NCI-H510A treated with DMSO at 0.1 percent for 48 hours (cell line): Measurements from ENCODE around the gene CMC1.

Experiments used
- DNase-seq: peaks from one replicate; lab custom pipeline; 2025; lab: John Stamatoyannopoulos, UW

CMC1 gene

DNA sequence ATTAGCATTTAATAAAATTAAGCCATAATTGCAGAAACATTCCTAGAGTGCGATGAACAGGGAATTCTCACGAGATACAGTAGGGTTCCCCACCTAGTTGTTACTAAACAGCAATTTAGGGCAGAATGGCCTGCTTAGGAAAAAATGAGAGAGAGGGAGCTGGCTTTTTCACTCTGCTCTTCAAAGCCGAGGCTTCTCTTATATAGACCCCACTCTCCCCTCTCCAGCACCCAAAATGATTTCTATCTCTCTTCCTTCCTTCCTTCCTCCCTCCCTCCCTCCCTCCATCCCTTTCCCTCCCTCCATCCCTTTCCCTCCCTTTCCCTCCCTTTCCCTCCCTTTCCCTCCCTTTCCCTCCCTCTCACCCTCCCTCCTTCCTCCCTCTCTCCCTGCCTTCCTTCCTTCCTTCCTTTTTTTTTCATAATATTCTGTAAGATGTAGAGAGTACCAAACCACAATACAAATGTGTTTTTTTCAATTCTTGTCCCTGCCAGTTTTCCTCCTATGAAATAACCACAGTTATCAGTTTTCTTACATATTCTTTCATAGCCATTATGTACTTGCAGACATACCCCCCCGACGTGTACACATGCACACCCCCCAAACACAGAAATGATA is 59.0 kb downstream of the CMC1 start:
- no peak for DNase-seq

DNA sequence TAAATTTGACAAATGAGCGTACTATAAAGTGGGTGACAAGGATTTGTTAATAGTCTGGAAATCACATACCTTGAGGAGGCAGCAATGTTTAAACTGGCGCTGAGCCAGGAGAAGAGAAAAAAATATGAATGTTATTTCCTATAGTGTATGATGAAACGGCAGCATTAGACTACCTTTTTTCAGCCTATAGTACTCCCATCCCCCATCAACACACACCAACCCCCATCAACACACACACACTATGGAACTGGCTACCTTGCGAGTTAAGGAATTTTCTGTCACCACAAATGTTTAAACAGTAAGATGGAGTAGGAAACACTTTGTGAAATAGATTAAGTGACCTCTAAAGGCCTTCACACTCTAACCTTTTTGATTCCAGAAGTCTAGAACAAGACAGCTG is 60.3 kb downstream of the CMC1 start:
- no peak for DNase-seq

DNA sequence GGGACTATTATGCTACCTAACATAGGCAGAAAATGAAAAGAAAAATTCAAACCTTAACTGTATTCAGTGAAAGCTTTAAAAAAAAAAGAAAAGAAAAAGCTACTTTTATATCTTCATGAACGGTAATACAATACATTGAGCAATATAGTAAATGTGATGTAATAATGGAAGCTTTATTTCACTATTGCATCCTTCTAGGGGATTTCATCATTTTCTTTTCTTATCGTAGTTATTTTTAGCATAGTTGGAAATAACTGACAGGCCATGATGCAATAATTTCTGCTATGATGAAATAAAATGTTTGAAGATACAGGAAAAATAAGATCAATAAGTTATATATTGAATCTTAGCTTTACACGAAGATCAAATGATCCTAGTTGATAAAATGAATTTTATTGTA is 66.8 kb downstream of the CMC1 start:
- DNase-seq, result no peak

DNA sequence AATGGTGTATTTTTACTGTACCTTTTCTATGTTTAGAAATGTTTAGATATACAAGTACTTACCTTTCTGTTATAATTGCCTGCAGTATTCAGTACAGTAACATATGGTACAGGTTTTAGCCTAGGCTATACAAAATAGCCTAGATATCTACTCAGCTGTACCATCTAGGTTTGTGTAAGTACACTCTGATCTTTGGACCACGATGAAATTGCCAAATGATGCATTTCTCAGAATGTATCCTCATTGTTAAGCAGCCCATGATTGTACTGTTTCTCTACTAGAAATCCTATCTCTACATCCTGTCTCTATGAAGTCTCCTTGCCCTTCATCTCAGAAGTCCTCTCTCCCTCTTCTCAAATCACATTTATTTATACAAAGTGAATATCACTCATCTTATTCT is 74.3 kb downstream of the CMC1 start:
- DNase-seq, result no peak

DNA sequence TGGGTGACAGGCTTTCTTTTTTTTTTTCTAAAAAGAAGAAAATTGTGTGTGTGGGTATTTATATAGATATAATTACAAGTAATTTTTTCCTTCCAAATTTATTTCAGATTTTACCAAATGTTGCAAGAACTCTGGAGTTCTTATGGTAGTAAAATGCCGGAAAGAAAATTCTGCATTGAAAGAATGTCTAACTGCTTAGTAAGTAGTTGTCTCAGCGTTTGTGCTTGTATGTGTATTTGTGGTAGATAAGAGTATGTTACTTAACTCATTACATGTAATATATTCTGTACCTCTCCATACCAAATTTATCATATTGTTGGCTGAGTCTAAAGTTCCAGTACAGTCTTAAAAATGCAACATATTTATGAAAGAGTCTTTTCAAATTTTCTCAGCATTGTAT is 74.8 kb downstream of the CMC1 start:
- no peak for DNase-seq

DNA sequence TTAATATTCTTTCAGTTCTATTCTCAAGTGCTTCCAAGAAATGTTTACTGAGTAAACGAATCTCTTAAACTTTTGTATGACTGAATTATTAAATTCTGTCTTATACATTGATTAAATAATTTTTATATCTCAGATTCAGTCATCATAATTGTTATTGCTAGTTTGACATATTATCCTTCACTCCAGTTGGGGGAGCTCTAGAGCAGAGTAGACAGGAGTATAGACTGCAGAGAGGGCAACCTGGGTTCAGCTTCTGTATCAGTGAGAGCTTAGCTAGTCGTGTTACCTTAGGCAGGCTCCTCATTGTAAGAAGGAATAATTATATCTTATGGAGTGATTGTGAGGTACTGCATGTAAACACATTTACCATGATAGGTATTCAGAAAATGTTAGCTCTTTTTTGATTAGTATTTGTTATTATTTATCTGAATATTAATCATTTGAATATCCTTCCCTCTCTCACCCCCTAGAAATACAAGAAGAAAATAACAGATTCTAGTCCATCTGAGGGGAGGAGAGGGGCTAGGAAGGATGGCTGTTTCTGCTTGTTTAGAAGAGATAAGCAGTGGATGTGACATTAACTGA is 76.1 kb downstream of the CMC1 start:
- peak; percentile 11 for DNase-seq

DNA sequence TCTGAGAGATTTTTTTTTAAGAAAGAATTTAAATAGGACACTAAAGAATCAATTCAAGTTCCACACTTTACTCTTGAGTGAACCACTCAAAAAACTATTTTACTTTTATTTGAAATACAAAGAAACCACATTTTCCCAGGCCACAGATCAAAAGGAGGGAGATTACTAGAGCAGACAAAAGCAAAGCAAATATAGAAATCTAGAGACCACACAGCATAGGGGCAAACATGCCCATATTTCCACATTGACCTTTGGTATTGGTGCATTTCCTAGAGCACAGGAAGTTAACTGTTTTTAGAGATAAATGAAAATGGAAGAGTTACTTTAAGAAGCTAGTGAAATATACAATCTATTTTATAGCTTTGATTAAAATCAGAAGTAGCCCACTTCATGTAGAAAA is 79.6 kb downstream of the CMC1 start:
- no peak for DNase-seq

DNA sequence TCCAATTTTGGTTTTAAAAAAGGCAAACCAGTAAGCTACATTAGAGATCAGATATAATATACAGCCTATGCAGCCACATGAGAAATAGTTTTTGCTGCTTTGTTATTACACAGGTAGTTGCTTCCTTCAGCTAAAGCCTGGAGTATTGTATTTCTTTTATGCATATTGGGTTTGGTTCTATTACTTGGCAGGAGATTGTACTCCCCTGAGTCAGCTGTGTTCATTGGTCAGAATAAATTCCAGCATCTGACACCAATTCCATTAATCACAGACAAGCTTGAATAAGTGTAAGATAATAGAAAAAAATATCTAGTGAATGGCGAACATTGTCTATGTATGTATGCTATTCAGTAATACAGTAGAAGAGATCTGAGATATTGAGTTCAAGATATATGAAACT is 81.0 kb downstream of the CMC1 start:
- DNase-seq, result no peak

DNA sequence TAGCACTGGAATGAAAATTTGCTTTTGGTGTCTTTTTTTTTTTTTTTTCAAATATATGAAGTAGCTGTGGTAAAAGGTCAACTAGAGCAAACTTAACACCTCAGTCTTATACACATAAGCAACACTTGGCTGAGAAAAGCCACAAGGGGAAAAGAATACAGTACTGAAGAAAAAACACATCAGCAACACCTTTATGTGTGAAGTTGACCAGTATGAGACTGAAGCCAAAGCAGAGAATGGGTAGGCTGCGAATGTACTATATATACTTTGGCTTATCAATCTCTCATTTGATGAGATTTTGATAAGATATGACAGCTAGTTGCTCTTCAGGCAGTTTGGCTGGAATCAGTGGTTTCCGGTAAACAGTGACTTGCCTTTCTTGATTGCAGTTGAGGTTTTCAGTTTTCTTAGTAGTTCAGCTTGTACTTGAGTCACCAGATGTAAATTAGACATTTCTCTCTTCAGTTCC is 85.1 kb downstream of the CMC1 start:
- no peak for DNase-seq

GRCh38 chr3:28328188-28329151 is 87.1 kb downstream of the CMC1 start:
- DNase-seq, result peak; percentile 36

- no peak for DNase-seq
Observed at GRCh38 chr3:28334552-28334951, 93.1 kb downstream of the CMC1 start.

- no peak for DNase-seq
Observed at GRCh38 chr3:28335246-28335645, 93.8 kb downstream of the CMC1 start.

DNA sequence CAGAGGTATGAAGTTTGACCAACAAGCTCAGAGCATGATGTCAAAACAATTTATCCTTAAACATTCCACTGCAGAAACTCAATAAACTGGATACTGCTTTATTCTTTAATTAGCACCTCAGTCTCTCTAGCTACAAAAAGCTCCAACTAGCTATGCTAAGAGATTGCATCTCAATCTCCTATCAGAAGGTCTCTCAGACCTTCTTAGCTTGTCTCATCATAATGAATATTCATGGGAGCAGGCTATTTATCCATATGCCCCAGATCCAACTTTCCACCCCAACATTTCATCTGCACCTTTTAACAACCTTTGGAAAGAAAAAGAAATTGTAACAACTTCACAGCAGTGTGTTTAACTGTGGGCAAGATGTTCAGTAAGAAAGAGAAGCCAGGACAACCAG is 95.8 kb downstream of the CMC1 start:
- DNase-seq, result no peak

DNA sequence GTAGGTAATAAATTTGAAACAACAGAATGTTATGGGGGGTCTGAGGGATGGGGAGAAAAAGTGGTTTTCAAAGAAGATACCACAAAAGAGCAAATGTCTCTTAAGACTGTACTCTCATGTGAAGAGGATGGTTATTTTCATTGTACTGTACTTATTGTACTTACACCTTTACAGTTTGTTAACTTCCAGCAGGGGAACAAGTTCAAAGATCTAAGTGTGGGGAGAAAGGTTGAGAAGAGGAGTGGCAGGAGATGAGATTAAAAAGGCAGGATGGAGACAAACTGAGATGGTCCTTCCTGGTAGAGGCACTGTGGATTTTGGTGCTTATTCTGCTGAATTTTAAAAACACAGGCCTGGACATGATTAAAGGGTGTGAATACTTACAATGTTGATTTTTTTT is 101.7 kb downstream of the CMC1 start:
- DNase-seq, result no peak

- no peak for DNase-seq
Observed at GRCh38 chr3:28345690-28346089, 104.3 kb downstream of the CMC1 start.

DNA sequence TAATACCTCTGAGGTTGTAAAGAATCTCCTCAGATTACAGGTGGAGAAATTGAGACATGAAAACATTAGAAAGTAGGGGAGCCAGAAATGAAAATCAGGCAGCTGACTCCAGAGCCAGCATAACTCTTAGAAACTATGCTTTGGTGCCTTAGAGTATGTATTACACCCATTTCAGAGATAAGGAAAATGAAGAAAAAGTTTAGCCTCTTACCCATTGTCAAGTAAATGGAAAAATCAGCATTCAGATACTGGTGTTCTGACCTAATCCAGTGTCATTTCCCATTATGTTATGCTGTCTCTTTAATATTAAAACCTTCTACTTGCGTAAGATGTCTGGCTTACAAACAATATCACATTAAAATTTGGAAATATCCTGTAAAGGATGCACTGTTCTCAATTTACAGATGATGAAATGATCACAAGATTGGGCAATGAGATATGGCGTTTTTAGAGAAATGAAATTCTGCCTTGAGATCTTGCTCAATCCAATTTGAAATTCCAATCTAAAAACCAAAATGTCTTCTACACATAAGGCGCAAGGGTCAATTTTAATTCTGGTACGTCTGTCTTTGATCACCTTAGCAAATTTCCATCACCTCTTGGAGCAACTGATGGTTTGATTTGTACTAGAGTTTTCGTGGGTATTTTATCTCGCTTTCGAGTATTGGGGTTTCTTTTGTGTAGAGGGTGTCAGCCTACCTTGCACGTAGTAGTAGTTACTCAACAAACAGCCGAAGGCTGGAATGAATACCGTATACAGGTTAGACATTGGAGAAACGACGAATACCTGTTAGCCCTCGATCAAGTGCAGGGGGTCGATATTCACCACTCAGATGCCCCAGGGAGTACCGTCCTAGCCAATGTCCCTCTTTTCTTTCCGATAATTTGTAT is 106.2 kb downstream of the CMC1 start:
- no peak for DNase-seq

DNA sequence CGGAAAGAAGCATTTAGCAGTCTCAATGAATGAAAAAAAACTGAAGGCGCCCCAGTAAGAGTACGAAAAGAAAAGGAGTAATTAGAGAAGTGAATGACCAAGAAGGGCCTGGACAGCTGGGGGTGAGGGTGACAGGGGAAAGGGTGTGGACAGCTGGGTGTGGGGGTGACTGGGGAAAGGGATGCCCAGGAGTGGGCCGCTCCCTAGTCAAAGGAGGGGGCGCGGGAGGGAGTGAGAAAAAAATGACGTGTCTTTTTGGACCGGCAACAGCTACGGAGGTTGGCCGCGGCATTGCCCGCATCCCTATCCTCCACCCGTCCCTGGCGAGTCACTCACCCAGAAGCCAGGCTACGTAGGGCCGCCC is 106.8 kb downstream of the CMC1 start:
- DNase-seq, result no peak

GRCh38 chr3:28348629-28349468 is 107.4 kb downstream of the CMC1 start, which contains the start of the genes AZI2 and ZCWPW2:
TSS of gene AZI2 (minus strand) at chr3:28348824. CDS start at chr3:28340617, 8,207 bp downstream.
TSS of gene ZCWPW2 (plus strand) at chr3:28348721. CDS start at chr3:28413069, 64,348 bp downstream.
- peak; percentile 68 for DNase-seq

- DNase-seq, result peak; percentile 66
Observed at GRCh38 chr3:28349469-28350000, 108.1 kb downstream of the CMC1 start.
